ENCODE data around the gene PRKN. TPM values are rescaled to one million over a fixed set of nuclear protein-coding genes. Genes with fewer than 3 reads are reported as not detected.
"Not testable (repeated sequence)": the region's sequence is repeated elsewhere in the genome, so short reads cannot be mapped to it uniquely, and the experiment has no call there.

Gene PRKN
- total and polyA plus RNA-seq, 2 donors (not counting 1 experiment from before 2014, with no cell fraction given): 0.43 to 4.6 TPM

DNA sequence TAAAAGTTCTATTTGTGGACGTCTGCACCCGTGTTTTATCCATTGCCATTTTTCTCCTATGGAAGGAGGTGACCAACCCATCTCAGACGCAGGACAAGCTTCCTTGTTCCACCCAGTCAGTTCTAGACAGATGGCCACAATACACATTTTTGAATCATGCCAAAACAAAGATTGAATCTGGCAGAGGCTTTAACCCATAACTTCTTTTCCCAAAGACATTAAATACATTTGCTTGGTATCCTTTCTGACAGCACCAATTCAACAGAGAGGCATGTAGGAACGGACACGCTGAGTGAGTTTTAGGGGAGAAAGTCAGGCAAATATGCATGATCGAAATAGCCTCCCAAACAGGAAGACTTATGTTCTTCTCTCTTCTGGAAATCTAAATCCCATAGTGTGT is 901.1 kb downstream of the PRKN start:
- no peaks in the 10 kb centered on the region for H3K79me2 ChIP-seq (ENCODE audit: control insufficient read depth, insufficient read depth, low read length)
- no peaks in the 10 kb centered on the region for H3K4me1 ChIP-seq (ENCODE audit: control insufficient read depth, extremely low read depth, insufficient read depth, low read length)
- H3K4me3 ChIP-seq (replicated peaks in 1 of 4; ENCODE audit: control extremely low read depth in 1 of 4, insufficient read depth in 1 of 4, low read depth in 3 of 4, low read length in 4 of 4): no peak overlapping the region
- H3K9ac ChIP-seq (ENCODE audit: insufficient read depth, low read length): no peak overlapping the region
- no peak for TF ChIP-seq EZH2 (IDR thresholded peaks at IDR 0.05; ENCODE audit: low read length, missing control alignments)
- TF ChIP-seq, protein P1, sequence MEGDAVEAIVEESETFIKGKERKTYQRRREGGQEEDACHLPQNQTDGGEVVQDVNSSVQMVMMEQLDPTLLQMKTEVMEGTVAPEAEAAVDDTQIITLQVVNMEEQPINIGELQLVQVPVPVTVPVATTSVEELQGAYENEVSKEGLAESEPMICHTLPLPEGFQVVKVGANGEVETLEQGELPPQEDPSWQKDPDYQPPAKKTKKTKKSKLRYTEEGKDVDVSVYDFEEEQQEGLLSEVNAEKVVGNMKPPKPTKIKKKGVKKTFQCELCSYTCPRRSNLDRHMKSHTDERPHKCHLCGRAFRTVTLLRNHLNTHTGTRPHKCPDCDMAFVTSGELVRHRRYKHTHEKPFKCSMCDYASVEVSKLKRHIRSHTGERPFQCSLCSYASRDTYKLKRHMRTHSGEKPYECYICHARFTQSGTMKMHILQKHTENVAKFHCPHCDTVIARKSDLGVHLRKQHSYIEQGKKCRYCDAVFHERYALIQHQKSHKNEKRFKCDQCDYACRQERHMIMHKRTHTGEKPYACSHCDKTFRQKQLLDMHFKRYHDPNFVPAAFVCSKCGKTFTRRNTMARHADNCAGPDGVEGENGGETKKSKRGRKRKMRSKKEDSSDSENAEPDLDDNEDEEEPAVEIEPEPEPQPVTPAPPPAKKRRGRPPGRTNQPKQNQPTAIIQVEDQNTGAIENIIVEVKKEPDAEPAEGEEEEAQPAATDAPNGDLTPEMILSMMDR (conservative IDR thresholded peaks at IDR 0.05 in 1 of 2, IDR thresholded peaks at IDR 0.05 in 1 of 2; ENCODE audit: low read depth in 1 of 2, low read length in 2 of 2): no peak
- H4K20me1 ChIP-seq (ENCODE audit: control insufficient read depth, extremely low read depth, insufficient read depth, low read length): no peaks in the 10 kb centered on the region
- DNase-seq (ENCODE audit: low read depth in 2 of 2): no peak
- no peak overlapping the region for H2AFZ ChIP-seq (ENCODE audit: low read length)
- no peaks in the 10 kb centered on the region for H3K36me3 ChIP-seq (ENCODE audit: control insufficient read depth, insufficient read depth, low read length)
- H3K27ac ChIP-seq (ENCODE audit: insufficient read depth, low read length): no peak overlapping the region
- H3K27me3 ChIP-seq (ENCODE audit: control insufficient read depth, insufficient read depth, low read length): no peaks in the 10 kb centered on the region
- no peaks in the 10 kb centered on the region for H3K9me3 ChIP-seq (ENCODE audit: control insufficient read depth, insufficient read depth, low read depth, low read length)
- no peak overlapping the region for H3K4me2 ChIP-seq (ENCODE audit: extremely low read depth, insufficient read depth, low read length)

DNA sequence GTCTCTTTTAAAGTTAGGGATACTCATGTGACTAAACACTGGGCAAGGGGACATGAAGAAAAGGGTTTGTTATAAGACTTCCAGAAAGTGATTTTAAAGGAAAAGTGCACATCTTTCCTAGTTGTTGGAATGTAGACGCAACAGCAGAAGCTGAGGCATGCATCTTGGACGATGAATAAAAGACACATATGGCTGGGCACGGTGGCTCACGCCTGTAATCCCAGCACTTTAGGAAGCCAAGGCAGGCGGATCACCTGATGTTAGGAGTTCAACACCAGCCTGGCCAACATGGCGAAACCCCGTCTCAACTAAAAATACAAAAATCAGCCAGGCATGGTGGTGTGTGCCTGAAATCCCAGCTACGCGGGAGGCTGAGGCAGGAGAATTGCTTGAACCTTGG is 905.4 kb downstream of the PRKN start:
- not testable (repeated sequence) for H3K27ac ChIP-seq (ENCODE audit: insufficient read depth, low read length); H4K20me1 ChIP-seq (ENCODE audit: control insufficient read depth, extremely low read depth, insufficient read depth, low read length); H3K79me2 ChIP-seq (ENCODE audit: control insufficient read depth, insufficient read depth, low read length)

DNA sequence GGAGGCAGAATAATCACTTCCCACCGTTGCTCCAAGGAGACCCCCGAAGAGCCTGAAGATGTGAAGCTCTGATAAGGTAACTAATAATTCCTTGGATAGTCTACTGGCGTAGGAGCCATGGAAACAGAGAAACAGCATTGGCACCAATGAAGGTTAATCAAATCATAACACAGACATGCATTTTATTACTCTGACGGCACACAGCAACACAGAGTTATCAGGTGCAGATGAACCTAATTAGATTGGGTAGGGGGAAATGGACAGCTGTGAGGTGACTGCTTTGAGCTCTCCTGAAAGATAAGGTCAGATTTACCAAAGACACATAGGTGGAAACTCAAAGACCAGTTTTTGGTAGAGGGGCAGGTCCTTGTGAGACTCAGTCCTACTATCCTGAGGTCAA is 909.7 kb downstream of the PRKN start:
- H3K9ac ChIP-seq (ENCODE audit: insufficient read depth, low read length): no peak overlapping the region
- no peaks in the 10 kb centered on the region for H3K36me3 ChIP-seq (ENCODE audit: control insufficient read depth, insufficient read depth, low read length)
- H3K27ac ChIP-seq (ENCODE audit: insufficient read depth, low read length): no peak overlapping the region
- no peaks in the 10 kb centered on the region for H3K27me3 ChIP-seq (ENCODE audit: control insufficient read depth, insufficient read depth, low read length)
- no peak overlapping the region for H2AFZ ChIP-seq (ENCODE audit: low read length)
- H3K9me3 ChIP-seq (ENCODE audit: control insufficient read depth, insufficient read depth, low read depth, low read length): no peaks in the 10 kb centered on the region
- H4K20me1 ChIP-seq (ENCODE audit: control insufficient read depth, extremely low read depth, insufficient read depth, low read length): no peaks in the 10 kb centered on the region
- TF ChIP-seq EZH2 (IDR thresholded peaks at IDR 0.05; ENCODE audit: low read length, missing control alignments): no peak
- TF ChIP-seq, protein P1 (conservative IDR thresholded peaks at IDR 0.05 in 1 of 2, IDR thresholded peaks at IDR 0.05 in 1 of 2; ENCODE audit: low read depth in 1 of 2, low read length in 2 of 2): no peak
- no peak overlapping the region for H3K4me2 ChIP-seq (ENCODE audit: extremely low read depth, insufficient read depth, low read length)
- no peaks in the 10 kb centered on the region for H3K79me2 ChIP-seq (ENCODE audit: control insufficient read depth, insufficient read depth, low read length)
- no peaks in the 10 kb centered on the region for H3K4me1 ChIP-seq (ENCODE audit: control insufficient read depth, extremely low read depth, insufficient read depth, low read length)
- no peak for DNase-seq (ENCODE audit: low read depth in 2 of 2)
- H3K4me3 ChIP-seq (replicated peaks in 1 of 4; ENCODE audit: control extremely low read depth in 1 of 4, insufficient read depth in 1 of 4, low read depth in 3 of 4, low read length in 4 of 4): no peak overlapping the region

More for the DNA sequence above, 905.4 kb downstream of the PRKN start:
- not testable (repeated sequence) for H3K36me3 ChIP-seq (ENCODE audit: control insufficient read depth, insufficient read depth, low read length); H3K4me2 ChIP-seq (ENCODE audit: extremely low read depth, insufficient read depth, low read length); H3K4me1 ChIP-seq (ENCODE audit: control insufficient read depth, extremely low read depth, insufficient read depth, low read length); H3K27me3 ChIP-seq (ENCODE audit: control insufficient read depth, insufficient read depth, low read length); H3K9me3 ChIP-seq (ENCODE audit: control insufficient read depth, insufficient read depth, low read depth, low read length); DNase-seq (ENCODE audit: low read depth in 2 of 2); H3K4me3 ChIP-seq (replicated peaks in 1 of 4; ENCODE audit: control extremely low read depth in 1 of 4, insufficient read depth in 1 of 4, low read depth in 3 of 4, low read length in 4 of 4); H2AFZ ChIP-seq (ENCODE audit: low read length); H3K9ac ChIP-seq (ENCODE audit: insufficient read depth, low read length)

Measured in fibroblast of lung (primary cell).